Right lobe of liver (tissue), 4 donors: ENCODE data around the gene NAV2.

Experiments
- CTCF ChIP-seq, 4 donors: fragments of 200-600 bp in 3 of 4; fragments of 450-650 bp in 1 of 4; IDR thresholded peaks; one replicate each; pipeline versions ENCODE4 v1.5.1 to v1.8.0; 2016 to 2022; ENCODE audit warnings: antibody characterized with exemption in 4 of 4, mild to moderate bottlenecking in 2 of 4
- POLR2A ChIP-seq: fragments of 450-650 bp; IDR thresholded peaks from one replicate; pipeline ENCODE4 v1.6.1; 2017; ENCODE audit warnings: antibody characterized with exemption, mild to moderate bottlenecking
- donor health status: DM: no; HTN: no; CAD: no.
- donor health status: DM: no; HTN: no; CAD: no.
- donor health status: DM: no; HTN: yes; CAD: no.

GRCh38 chr11:20102397-20102796, 389.8 kb downstream of the NAV2 start:
- TF ChIP-seq CTCF (IDR thresholded peaks at IDR 0.05) (no peak), POLR2A (no peak)
